GM21786 (cell line): Measurements from ENCODE around the gene S1PR1.
A peak's percentile ranks its signal among the peaks of the same experiment; 100 is the strongest.

Experiments
- ATAC-seq: cut with Tn5 transposase; IDR thresholded peaks from one replicate; pipeline ENCODE4 v1.9.1; 2021; ENCODE audit not compliant: unreplicated experiment

The S1PR1 gene

GRCh38 chr1:101245246-101245927 lies 8.6 kb downstream of the S1PR1 start:
- no peak for ATAC-seq

GRCh38 chr1:101247404-101248287 lies 10.8 kb downstream of the S1PR1 start:
- ATAC-seq = peak; percentile 95

GRCh38 chr1:101250222-101250621 lies 13.4 kb downstream of the S1PR1 start:
- ATAC-seq = no peak

- ATAC-seq = no peak
Observed at GRCh38 chr1:101250656-101251272, 13.9 kb downstream of the S1PR1 start.

GRCh38 chr1:101251504-101251903 lies 14.7 kb downstream of the S1PR1 start:
- ATAC-seq = no peak

- ATAC-seq = no peak
Observed at GRCh38 chr1:101253976-101254674, 17.3 kb downstream of the S1PR1 start.

- ATAC-seq = peak; percentile 92
Observed at GRCh38 chr1:101257500-101258325, 20.9 kb downstream of the S1PR1 start.

GRCh38 chr1:101259744-101260148 lies 22.9 kb downstream of the S1PR1 start:
- ATAC-seq = no peak

GRCh38 chr1:101260556-101261350 lies 23.9 kb downstream of the S1PR1 start:
- no peak for ATAC-seq

- ATAC-seq = no peak
Observed at GRCh38 chr1:101261623-101262022, 24.8 kb downstream of the S1PR1 start.

GRCh38 chr1:101262060-101262459 lies 25.2 kb downstream of the S1PR1 start:
- no peak for ATAC-seq

- ATAC-seq = no peak
Observed at GRCh38 chr1:101262630-101263348, 26.0 kb downstream of the S1PR1 start.

GRCh38 chr1:101264697-101265096 lies 27.9 kb downstream of the S1PR1 start:
- no peak for ATAC-seq

- no peak for ATAC-seq
Observed at GRCh38 chr1:101265684-101266083, 28.9 kb downstream of the S1PR1 start.

GRCh38 chr1:101267082-101267481 lies 30.3 kb downstream of the S1PR1 start:
- ATAC-seq = no peak

GRCh38 chr1:101268893-101269292 lies 32.1 kb downstream of the S1PR1 start:
- no peak for ATAC-seq

GRCh38 chr1:101275672-101276071 lies 38.9 kb downstream of the S1PR1 start:
- ATAC-seq = no peak

- no peak for ATAC-seq
Observed at GRCh38 chr1:101276818-101277217, 40.0 kb downstream of the S1PR1 start.

GRCh38 chr1:101278238-101278637 lies 41.4 kb downstream of the S1PR1 start:
- ATAC-seq = no peak
